ENCODE data around the gene FLAD1. TPM values are rescaled to one million over a fixed set of nuclear protein-coding genes. Genes with fewer than 3 reads are reported as not detected.

Gene FLAD1
- total RNA-seq, 1 experiment from 2014 or later: 58.4 TPM

DNA sequence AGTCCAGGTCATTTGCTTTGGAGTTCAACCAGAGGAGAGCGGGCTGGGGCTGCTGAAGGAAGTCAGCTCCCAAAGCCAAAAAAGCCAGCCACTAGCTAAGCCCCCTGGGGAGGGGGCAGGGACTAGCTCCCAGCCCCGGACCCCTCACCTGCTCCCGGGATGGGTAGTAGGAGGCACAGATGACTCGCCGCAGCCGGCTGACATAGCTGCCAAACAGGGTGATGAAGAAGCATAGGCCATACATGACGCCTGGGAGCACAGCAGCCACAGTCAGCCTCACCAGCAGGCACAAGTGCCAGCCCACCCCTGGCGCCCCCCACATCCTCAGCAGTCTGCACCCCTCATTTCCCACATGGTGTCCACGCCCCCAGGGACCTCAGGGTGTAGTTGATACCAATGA, 43.0 kb downstream of the FLAD1 start (continued):
- TF ChIP-seq TCF7L2 (IDR thresholded peaks at IDR 0.05; ENCODE audit: borderline replicate concordance, extremely low read depth, insufficient read depth, insufficient read length): no peak

DNA sequence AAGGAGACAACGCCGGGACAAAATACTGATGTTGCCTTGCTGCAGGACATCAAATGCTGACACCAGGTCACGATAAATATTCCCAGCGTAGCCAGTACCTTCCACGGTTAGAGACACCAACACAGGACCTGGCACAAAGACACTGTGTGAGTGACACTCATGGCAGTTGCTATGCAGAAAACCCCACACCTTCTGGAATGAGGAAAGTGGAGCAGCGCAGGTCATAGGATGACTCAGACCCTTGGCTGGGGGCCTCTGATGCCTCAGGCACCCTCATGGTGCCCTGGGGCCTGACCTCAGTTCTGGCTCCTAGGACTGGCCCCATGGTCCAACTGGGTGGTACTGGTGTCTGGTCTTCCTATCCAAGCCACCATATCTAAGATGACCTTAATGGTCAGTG, 43.4 kb downstream of the FLAD1 start:
- Histone ChIP-seq H3K27me3 (ENCODE audit: insufficient read depth, low read length) (no peaks in the 10 kb centered on the region), H3K79me2 (ENCODE audit: insufficient read depth, low read length) (no peaks in the 10 kb centered on the region), H3K4me3 (replicated peaks in 1 of 2; ENCODE audit: low read depth in 1 of 2, low read length in 2 of 2) (0 out of 4 replicates have a peak overlapping the region, but pooled peaks of 1 of the 2 experiments have one; percentile 7), H4K20me1 (ENCODE audit: insufficient read depth) (no peaks in the 10 kb centered on the region), H3K27ac (ENCODE audit: low read depth, low read length) (no peak overlapping the region; the same call in 1 of the 2 replicates), H3K4me1 (ENCODE audit: control insufficient read depth in 1 of 2, insufficient read depth in 2 of 2, low read length in 2 of 2) (peaks cover 20 to 38% of the 10 kb centered on the region in 2 experiments), H3K9ac (ENCODE audit: low read length) (peak overlapping the region; percentile 38), H3K9me3 (ENCODE audit: control insufficient read depth in 1 of 2, insufficient read depth in 1 of 2, low read depth in 1 of 2, low read length in 2 of 2) (no peaks in the 10 kb centered on the region), H3K4me2 (ENCODE audit: low read length) (peak overlapping the region; percentile 74), H3K36me3 (ENCODE audit: control insufficient read depth in 1 of 2, insufficient read depth in 2 of 2, low read length in 2 of 2) (no peaks in the 10 kb centered on the region), H2AFZ (ENCODE audit: low read depth, low read length, poor library complexity, severe bottlenecking) (no peak overlapping the region), H3K9me2 (ENCODE audit: insufficient read depth) (no peaks in the 10 kb centered on the region)
- DNase-seq (ENCODE audit: low read depth, low spot score): no peak
- POLR2A ChIA-PET: interaction anchor here (1.0 kb wide), 1 partner anchor 53 kb away, joined by 3 read pairs; no protein-coding TSS in a partner anchor
- no TSS peak for BruUV-seq (replicated peaks)
- RAD21 ChIA-PET (ENCODE audit: low non-redundant PET in 1 of 2, low total read pairs in 2 of 2, uncharacterized antibody in 2 of 2, unreplicated experiment in 2 of 2): interaction anchor here in 1 of 2 experiments (0.7 kb wide), 1 partner anchor 43 kb away, joined by 4 read pairs; no protein-coding TSS in a partner anchor
- intact Hi-C loops (cut with micrococcal nuclease): no loop called here
- peak; percentile 84 for ATAC-seq
- CTCF ChIA-PET: interaction anchor here (0.7 to 1.7 kb wide), 3 partner anchors 9 to 267 kb away, joined by 3 to 8 read pairs (median 4); no protein-coding TSS in a partner anchor
- TF ChIP-seq, protein P1, sequence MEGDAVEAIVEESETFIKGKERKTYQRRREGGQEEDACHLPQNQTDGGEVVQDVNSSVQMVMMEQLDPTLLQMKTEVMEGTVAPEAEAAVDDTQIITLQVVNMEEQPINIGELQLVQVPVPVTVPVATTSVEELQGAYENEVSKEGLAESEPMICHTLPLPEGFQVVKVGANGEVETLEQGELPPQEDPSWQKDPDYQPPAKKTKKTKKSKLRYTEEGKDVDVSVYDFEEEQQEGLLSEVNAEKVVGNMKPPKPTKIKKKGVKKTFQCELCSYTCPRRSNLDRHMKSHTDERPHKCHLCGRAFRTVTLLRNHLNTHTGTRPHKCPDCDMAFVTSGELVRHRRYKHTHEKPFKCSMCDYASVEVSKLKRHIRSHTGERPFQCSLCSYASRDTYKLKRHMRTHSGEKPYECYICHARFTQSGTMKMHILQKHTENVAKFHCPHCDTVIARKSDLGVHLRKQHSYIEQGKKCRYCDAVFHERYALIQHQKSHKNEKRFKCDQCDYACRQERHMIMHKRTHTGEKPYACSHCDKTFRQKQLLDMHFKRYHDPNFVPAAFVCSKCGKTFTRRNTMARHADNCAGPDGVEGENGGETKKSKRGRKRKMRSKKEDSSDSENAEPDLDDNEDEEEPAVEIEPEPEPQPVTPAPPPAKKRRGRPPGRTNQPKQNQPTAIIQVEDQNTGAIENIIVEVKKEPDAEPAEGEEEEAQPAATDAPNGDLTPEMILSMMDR (IDR thresholded peaks at IDR 0.05 in 2 of 3, conservative IDR thresholded peaks at IDR 0.05 in 1 of 3; ENCODE audit: borderline replicate concordance in 1 of 3, insufficient read depth in 1 of 3, low read depth in 2 of 3, low read length in 2 of 3): no peak
- TF ChIP-seq ZNF274 (IDR thresholded peaks at IDR 0.05; ENCODE audit: low read depth, low read length): no peak
- no peak for TF ChIP-seq SIN3A (IDR thresholded peaks at IDR 0.05; ENCODE audit: low read depth)
- TF ChIP-seq RAD21 (IDR thresholded peaks at IDR 0.05; ENCODE audit: low read depth): no peak
- no peak for TF ChIP-seq CEBPB (IDR thresholded peaks at IDR 0.05; ENCODE audit: low read depth)
- no peak for TF ChIP-seq SRF (IDR thresholded peaks at IDR 0.05; ENCODE audit: low read depth)
- peak; percentile 79 for TF ChIP-seq FOSL1 (IDR thresholded peaks at IDR 0.05; ENCODE audit: low read depth)
- peak; percentile 58 for TF ChIP-seq SP1 (IDR thresholded peaks at IDR 0.05; ENCODE audit: low read depth)
- TF ChIP-seq JUND (IDR thresholded peaks at IDR 0.05): peak; percentile 73
- TF ChIP-seq EZH2phosphoT487 (IDR thresholded peaks at IDR 0.05; ENCODE audit: borderline replicate concordance): no peak
- no peak for TF ChIP-seq EGR1 (IDR thresholded peaks at IDR 0.05; ENCODE audit: low read depth)
- TF ChIP-seq, protein P2, sequence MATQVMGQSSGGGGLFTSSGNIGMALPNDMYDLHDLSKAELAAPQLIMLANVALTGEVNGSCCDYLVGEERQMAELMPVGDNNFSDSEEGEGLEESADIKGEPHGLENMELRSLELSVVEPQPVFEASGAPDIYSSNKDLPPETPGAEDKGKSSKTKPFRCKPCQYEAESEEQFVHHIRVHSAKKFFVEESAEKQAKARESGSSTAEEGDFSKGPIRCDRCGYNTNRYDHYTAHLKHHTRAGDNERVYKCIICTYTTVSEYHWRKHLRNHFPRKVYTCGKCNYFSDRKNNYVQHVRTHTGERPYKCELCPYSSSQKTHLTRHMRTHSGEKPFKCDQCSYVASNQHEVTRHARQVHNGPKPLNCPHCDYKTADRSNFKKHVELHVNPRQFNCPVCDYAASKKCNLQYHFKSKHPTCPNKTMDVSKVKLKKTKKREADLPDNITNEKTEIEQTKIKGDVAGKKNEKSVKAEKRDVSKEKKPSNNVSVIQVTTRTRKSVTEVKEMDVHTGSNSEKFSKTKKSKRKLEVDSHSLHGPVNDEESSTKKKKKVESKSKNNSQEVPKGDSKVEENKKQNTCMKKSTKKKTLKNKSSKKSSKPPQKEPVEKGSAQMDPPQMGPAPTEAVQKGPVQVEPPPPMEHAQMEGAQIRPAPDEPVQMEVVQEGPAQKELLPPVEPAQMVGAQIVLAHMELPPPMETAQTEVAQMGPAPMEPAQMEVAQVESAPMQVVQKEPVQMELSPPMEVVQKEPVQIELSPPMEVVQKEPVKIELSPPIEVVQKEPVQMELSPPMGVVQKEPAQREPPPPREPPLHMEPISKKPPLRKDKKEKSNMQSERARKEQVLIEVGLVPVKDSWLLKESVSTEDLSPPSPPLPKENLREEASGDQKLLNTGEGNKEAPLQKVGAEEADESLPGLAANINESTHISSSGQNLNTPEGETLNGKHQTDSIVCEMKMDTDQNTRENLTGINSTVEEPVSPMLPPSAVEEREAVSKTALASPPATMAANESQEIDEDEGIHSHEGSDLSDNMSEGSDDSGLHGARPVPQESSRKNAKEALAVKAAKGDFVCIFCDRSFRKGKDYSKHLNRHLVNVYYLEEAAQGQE (IDR thresholded peaks at IDR 0.05; ENCODE audit: low read depth): no peak
- no peak for TF ChIP-seq POLR2A (IDR thresholded peaks at IDR 0.05; ENCODE audit: borderline replicate concordance, extremely low read depth, insufficient read depth, insufficient read length)
- TF ChIP-seq, protein P3, sequence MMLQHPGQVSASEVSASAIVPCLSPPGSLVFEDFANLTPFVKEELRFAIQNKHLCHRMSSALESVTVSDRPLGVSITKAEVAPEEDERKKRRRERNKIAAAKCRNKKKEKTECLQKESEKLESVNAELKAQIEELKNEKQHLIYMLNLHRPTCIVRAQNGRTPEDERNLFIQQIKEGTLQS (IDR thresholded peaks at IDR 0.05): no peak
- TF ChIP-seq, protein P4, sequence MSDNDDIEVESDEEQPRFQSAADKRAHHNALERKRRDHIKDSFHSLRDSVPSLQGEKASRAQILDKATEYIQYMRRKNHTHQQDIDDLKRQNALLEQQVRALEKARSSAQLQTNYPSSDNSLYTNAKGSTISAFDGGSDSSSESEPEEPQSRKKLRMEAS (IDR thresholded peaks at IDR 0.05): no peak; the same call in 1 of the 2 replicates

Data from HCT116 (cell line).